GM18951 (cell line): ENCODE measurements around the gene DPM1.
A peak's percentile ranks its signal among the peaks of the same experiment; 100 is the strongest.

Experiments used
- POLR2A ChIP-seq: IDR thresholded peaks from 4 replicates; pipeline ENCODE4 v1.6.1; 2011; ENCODE audit warnings: mild to moderate bottlenecking; ENCODE audit not compliant: insufficient read length, insufficient read depth; ENCODE audit errors: extremely low read depth
- in situ Hi-C: fragments of 300-500 bp; cut with MboI; formaldehyde crosslinking; loops from one replicate; pipeline ENCODE4 v1.12.0; 2022; ENCODE audit warnings: low sequenced_read_pairs, mixed read lengths, inconsistent platforms; ENCODE audit not compliant: unreplicated experiment

DPM1 gene

GRCh38 chr20:50931306-50932015 is 26.9 kb downstream of the DPM1 start, which contains the start of gene ADNP:
ADNP (minus strand) TSS chr20:50931437; CDS start chr20:50903996, 27,441 bp downstream.
- in situ Hi-C loops: no loop called here
- TF ChIP-seq POLR2A: peak; percentile 77

DNA sequence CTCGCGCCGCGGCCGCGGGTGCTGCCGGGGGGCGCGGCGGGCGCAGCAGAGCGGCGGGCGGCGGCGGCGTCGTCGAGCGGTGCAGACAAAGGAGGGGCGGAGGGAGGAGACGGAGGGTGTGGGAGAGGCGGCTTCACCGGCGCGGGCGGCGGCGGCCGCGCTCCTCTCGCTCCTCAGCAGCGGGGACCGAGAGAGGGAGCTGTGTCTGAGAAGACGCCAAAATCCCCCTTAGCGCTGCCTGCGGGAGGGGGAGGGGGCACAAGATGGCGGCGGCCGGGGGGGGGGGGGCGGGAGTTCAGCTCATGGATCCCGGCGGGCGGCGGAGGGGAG is 27.4 kb downstream of the DPM1 start:
- TF ChIP-seq POLR2A: peak; percentile 54
- in situ Hi-C loops: no loop called here

DNA sequence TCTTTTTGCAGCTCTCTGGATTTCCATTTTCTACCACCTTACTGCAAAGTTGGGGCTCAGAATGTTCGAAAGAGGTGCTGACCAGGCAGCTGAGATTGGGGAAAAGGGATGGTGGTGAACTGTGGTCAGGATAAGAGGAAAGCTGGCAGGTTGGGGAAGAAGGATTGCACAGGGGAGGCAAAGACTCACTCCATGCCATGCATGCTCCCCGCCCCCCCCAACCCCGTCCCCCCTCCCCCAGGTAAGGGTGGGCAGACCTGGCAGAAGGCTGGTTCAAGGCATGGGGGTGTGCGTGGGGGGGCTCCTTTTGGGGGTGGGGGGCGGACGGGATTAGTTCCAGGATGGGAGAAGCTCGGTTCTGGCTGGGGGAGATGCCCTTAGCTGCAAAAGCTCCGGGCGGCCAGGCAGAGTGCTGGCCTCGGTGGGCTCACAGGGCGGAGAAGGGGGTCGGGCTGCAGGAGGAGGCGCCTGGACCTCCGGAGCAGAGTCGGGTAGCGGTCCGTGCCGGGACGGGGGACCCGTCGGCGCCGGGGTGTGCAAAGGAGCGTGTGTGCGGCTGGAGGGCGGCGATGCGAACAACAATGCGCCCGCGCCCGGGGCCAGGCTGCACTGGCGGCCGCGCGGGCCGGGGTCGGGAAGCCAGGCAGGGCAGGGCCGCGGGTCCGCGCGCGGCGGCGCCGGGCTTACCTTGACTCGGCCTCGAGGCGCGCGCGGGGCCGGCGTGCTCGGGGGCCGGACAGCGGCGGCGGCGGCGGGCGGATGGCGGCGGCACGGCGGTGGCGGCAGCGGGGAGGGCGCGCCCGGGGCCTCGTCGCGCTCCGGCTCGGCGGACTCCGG is 28.0 kb downstream of the DPM1 start:
- in situ Hi-C loops: no loop called here
- TF ChIP-seq POLR2A: peak; percentile 20

DNA sequence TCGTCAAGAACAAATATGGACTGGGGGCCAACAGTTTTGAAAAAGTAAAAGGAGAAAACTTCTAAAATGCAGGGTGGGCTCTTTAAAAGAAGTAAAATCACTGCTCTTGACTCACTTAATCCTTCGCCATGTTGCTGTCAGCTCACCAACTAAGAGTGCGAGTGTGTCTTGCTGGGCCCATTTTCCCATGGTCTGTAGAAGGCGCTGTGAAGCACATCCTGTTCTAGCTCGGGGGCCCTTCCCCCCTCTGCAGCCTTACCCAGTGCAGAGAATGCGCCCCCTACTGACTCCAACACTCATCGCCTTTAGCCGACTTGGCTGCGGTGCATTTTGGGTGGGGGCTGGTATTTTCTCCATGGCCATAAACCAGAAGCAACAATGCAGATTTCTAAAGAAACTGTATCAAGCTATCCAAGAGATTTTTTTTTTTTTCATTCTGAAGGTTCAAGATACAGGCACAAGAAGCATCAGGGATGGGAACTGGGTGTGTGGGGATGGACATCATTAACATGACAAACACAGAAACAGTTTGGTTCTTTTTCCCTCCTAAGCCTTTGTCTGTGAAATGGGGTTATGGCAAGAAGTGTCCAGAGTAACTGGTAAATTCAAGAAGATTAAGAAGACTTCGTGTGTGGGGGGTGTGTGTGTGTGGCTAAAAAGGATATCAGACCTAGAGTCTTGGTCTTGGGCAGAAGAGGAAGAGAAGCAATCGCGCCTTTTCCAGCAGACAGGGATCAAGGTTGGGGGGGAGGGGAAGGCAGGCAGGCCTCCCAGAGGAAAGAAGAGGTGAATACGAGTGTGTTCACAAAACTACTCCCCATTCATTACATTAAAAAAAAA is 28.8 kb downstream of the DPM1 start:
- peak; percentile 34 for TF ChIP-seq POLR2A
- in situ Hi-C loops: loop anchor here (10.0 kb wide), 1 partner anchor 115 kb away; no protein-coding TSS in a partner anchor

- in situ Hi-C loops: loop anchor here (10.0 kb wide), 1 partner anchor 114 kb away; no protein-coding TSS in a partner anchor
- TF ChIP-seq POLR2A: no peak
Measured at GRCh38 chr20:50928469-50928868, 29.9 kb downstream of the DPM1 start.

- in situ Hi-C loops: loop anchor here (10.0 kb wide), 1 partner anchor 112 kb away; no protein-coding TSS in a partner anchor
- no peak for TF ChIP-seq POLR2A
Measured at GRCh38 chr20:50926530-50926929, 31.8 kb downstream of the DPM1 start.

- in situ Hi-C loops: loop anchor here (10.0 kb wide), 1 partner anchor 110 kb away; no protein-coding TSS in a partner anchor
Measured at GRCh38 chr20:50924261-50924920, 33.9 kb downstream of the DPM1 start.

GRCh38 chr20:50921803-50922501 is 36.4 kb downstream of the DPM1 start:
- no peak for TF ChIP-seq POLR2A
- in situ Hi-C loops: loop anchor here (10.0 kb wide), 1 partner anchor 107 kb away; no protein-coding TSS in a partner anchor

More at GRCh38 chr20:50924261-50924920, 33.9 kb downstream of the DPM1 start:
- TF ChIP-seq POLR2A: no peak

- TF ChIP-seq POLR2A: no peak
Measured at GRCh38 chr20:50920997-50921396, 37.3 kb downstream of the DPM1 start.

GRCh38 chr20:50919567-50919966 is 38.8 kb downstream of the DPM1 start:
- no peak for TF ChIP-seq POLR2A
- in situ Hi-C loops: no loop called here

More at GRCh38 chr20:50920997-50921396, 37.3 kb downstream of the DPM1 start:
- in situ Hi-C loops: loop anchor here (10.0 kb wide), 1 partner anchor 106 kb away; no protein-coding TSS in a partner anchor

GRCh38 chr20:50918403-50918802 is 39.9 kb downstream of the DPM1 start:
- in situ Hi-C loops: no loop called here
- no peak for TF ChIP-seq POLR2A

DNA sequence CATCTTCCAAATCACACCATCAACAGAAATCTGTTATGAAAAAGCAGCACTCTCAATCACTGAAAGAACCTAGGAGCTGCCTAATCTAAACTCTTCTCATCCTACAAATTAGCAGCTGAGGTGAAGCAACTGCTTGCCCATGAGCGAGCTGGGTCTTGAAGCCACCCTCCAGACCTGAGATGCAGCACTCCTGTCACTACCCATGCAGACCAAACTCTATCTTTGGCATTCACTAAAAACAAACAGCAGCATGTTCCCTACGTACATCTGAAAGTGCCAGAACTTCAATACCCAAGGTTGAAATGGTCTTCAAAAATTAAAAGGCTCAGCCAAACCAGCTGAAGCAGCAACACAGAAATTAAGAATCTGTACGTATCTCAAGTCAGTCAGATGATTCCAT is 41.4 kb downstream of the DPM1 start:
- in situ Hi-C loops: no loop called here
- no peak for TF ChIP-seq POLR2A
